ENCODE data around the gene RHOXF1.
"Not testable (repeated sequence)": the region's sequence is repeated elsewhere in the genome, so short reads cannot be mapped to it uniquely, and the experiment has no call there.

RHOXF1 gene

GRCh38 chrX:120085553-120086185 is 30.0 kb downstream of the RHOXF1 start:
- not testable (repeated sequence) for DNase-seq

DNA sequence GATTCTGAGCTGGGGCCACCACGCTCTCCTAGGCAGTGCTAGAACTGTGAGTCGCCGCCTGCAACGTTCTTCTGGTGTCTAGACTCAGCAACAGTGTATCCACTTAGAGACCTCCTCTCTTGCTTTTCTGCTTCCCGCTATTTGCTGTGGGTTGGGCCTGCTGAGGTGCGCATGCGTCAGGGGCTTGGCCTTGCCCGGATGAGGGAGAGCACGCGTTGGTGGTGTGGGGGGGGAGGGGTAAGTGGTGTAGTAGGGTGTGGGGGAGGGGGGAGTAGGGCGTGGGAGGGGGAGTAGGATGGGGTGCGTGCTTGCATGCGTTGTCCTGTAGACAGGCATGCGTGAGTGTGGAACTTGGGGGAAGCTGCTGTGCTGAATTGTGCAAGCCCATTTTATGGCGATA is 38.1 kb downstream of the RHOXF1 start, which contains the start of gene RHOXF2B:
RHOXF2B (minus strand) TSS at position 101 of the 400 bp plus-strand sequence. CDS start 138 bp downstream, outside the sequence.
- DNase-seq, result not testable (repeated sequence)

GRCh38 chrX:120066169-120066568 is 49.5 kb downstream of the RHOXF1 start:
- not testable (repeated sequence) for DNase-seq

Data from AML-193 (cell line).